Sigmoid colon (tissue), 3 donors: Measurements from ENCODE around the gene TXN2.

Experiments used
- CTCF ChIP-seq, 4 experiments: fragments of 450-650 bp in 3 of 4; fragments of 200-600 bp in 1 of 4; IDR thresholded peaks; one replicate each; pipeline ENCODE4 v1.5.1; 2016 to 2019; ENCODE audit warnings: antibody characterized with exemption in 4 of 4, mild to moderate bottlenecking in 3 of 4, moderate library complexity in 2 of 4
- POLR2A ChIP-seq, 2 donors: fragments of 450-650 bp; IDR thresholded peaks; one replicate each; pipeline ENCODE4 v1.6.1; 2016; ENCODE audit warnings: antibody characterized with exemption in 2 of 2, mild to moderate bottlenecking in 2 of 2, moderate library complexity in 2 of 2

- TF ChIP-seq CTCF (IDR thresholded peaks at IDR 0.05) (no peak), POLR2A (IDR thresholded peaks at IDR 0.05) (no peak)
These were observed 6.1 kb downstream of the TXN2 start for GRCh38 chr22:36475341-36475740.
